Hepatocyte (in vitro differentiated cells): ENCODE data around the gene B4GALNT2. TPM values are rescaled to one million over a fixed set of nuclear protein-coding genes. Genes with fewer than 3 reads are reported as not detected.

Source experiments
- DNase-seq: peaks from one replicate; pipeline ENCODE4 v3.0.0-alpha.2; 2016; ENCODE audit warnings: low spot score
- H2AFZ ChIP-seq: fragments of 200-600 bp; sonication (generic); 2 replicates; pipeline ENCODE4 v1.6.0; 2016; ENCODE audit warnings: antibody characterized with exemption, mild to moderate bottlenecking
- H3K27ac ChIP-seq: fragments of 200-600 bp; sonication (generic); 2 replicates; pipeline ENCODE4 v1.5.1; 2016; ENCODE audit warnings: mild to moderate bottlenecking
- H3K27me3 ChIP-seq: fragments of 200-600 bp; sonication (generic); 2 replicates; pipeline ENCODE4 v1.6.1; 2016
- H3K36me3 ChIP-seq: fragments of 200-600 bp; sonication (generic); replicated peaks from 2 replicates; pipeline ENCODE4 v1.5.1; 2016; ENCODE audit warnings: low read depth; ENCODE audit not compliant: insufficient read depth
- H3K4me1 ChIP-seq: fragments of 200-600 bp; sonication (generic); 2 replicates; pipeline ENCODE4 v1.5.1; 2016; ENCODE audit warnings: mild to moderate bottlenecking, moderate library complexity; ENCODE audit not compliant: insufficient read depth
- H3K4me2 ChIP-seq: fragments of 200-600 bp; sonication (generic); 2 replicates; pipeline ENCODE4 v1.6.0; 2016
- H3K4me3 ChIP-seq: fragments of 200-600 bp; sonication (generic); 2 replicates; pipeline ENCODE4 v1.5.1; 2016; ENCODE audit warnings: mild to moderate bottlenecking
- H3K79me2 ChIP-seq: fragments of 200-600 bp; sonication (generic); 2 replicates; pipeline ENCODE4 v1.6.0; 2017; ENCODE audit warnings: mild to moderate bottlenecking
- H3K9me2 ChIP-seq: fragments of 200-600 bp; sonication (generic); replicated peaks from 2 replicates; pipeline ENCODE4 v1.6.0; 2017; ENCODE audit warnings: mild to moderate bottlenecking; ENCODE audit not compliant: insufficient read depth
- H3K9me3 ChIP-seq: fragments of 200-600 bp; sonication (generic); 2 replicates; pipeline ENCODE4 v1.5.1; 2016; ENCODE audit warnings: low read depth, mild to moderate bottlenecking
- H4K20me1 ChIP-seq: fragments of 200-600 bp; sonication (generic); 2 replicates; pipeline ENCODE4 v1.6.0; 2016; ENCODE audit warnings: mild to moderate bottlenecking; ENCODE audit not compliant: insufficient read depth, poor library complexity, severe bottlenecking
- EZH2 ChIP-seq: fragments of 200-600 bp; sonication (generic); IDR thresholded peaks from 2 replicates; pipeline ENCODE4 v1.6.1; 2016; ENCODE audit warnings: antibody characterized with exemption, mild to moderate bottlenecking, borderline replicate concordance
- EZH2phosphoT487 ChIP-seq: fragments of 200-600 bp; sonication (generic); IDR thresholded peaks from one replicate; pipeline ENCODE4 v1.6.1; 2018; ENCODE audit warnings: antibody characterized with exemption, mild to moderate bottlenecking, low read depth, moderate library complexity; ENCODE audit not compliant: unreplicated experiment, severe bottlenecking
- WGBS: methylation state at CpG from one replicate; pipeline ENCODE4 v1.1.6; 2016; ENCODE audit warnings: low lambda C conversion rate; ENCODE audit errors: missing lambda C conversion rate; 5-methylcytosine and 5-hydroxymethylcytosine counted together
- polyA plus RNA-seq: library from polyadenylated mRNA; unstranded; fragments of >200 nt; fragmentation: Nextera tagmentation; extraction: Ambion mirVana; gene quantifications from 2 replicates; pipeline ENCODE4 v1.2.1, GENCODE V29; 2016
- total RNA-seq: library from RNA; depleted of rRNA; stranded (reverse); fragments of >200 nt; gene quantifications from 2 replicates; pipeline ENCODE4 v1.2.3, GENCODE V29; 2014
- TF ChIP-seq, protein P1 (sequence below): fragments of 200-600 bp; sonication (generic); IDR thresholded peaks from 2 replicates; pipeline ENCODE4 v1.5.1; 2016; ENCODE audit warnings: antibody characterized with exemption, mild to moderate bottlenecking; ENCODE audit not compliant: poor library complexity

The B4GALNT2 gene
- total and polyA plus RNA-seq, 2 experiments from 2014 or later = 0.40 to 1.3 TPM

DNA sequence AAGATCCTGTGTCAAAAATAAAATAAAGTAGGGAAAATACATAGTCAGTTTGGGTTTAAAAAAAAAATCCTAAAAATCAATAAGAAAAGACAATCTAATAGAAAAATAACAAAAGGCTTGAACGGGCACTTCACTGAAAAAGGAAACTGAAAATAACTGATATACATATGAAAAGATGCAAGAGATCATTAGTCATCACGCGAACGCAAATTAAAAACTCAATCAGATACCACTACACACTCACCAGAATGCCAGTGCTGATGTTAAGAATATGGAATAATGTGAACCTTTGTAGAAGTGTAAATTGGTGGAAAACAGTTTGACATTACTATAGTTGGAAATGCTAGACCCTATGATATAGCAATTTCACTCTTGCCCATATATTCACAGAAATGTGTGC is 63.2 kb downstream of the B4GALNT2 start:
- H3K4me2 ChIP-seq = no peak overlapping the region
- TF ChIP-seq, protein P1, sequence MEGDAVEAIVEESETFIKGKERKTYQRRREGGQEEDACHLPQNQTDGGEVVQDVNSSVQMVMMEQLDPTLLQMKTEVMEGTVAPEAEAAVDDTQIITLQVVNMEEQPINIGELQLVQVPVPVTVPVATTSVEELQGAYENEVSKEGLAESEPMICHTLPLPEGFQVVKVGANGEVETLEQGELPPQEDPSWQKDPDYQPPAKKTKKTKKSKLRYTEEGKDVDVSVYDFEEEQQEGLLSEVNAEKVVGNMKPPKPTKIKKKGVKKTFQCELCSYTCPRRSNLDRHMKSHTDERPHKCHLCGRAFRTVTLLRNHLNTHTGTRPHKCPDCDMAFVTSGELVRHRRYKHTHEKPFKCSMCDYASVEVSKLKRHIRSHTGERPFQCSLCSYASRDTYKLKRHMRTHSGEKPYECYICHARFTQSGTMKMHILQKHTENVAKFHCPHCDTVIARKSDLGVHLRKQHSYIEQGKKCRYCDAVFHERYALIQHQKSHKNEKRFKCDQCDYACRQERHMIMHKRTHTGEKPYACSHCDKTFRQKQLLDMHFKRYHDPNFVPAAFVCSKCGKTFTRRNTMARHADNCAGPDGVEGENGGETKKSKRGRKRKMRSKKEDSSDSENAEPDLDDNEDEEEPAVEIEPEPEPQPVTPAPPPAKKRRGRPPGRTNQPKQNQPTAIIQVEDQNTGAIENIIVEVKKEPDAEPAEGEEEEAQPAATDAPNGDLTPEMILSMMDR = no peak
- TF ChIP-seq EZH2 (no peak), EZH2phosphoT487 (no peak)
- no peaks in the 10 kb centered on the region for H3K9me3 ChIP-seq
- no peaks in the 10 kb centered on the region for H4K20me1 ChIP-seq
- WGBS = 96% methylated on average over 4 of the region's 4 CpGs
- no peak overlapping the region for H3K4me3 ChIP-seq
- no peaks in the 10 kb centered on the region for H3K27me3 ChIP-seq
- H3K9me2 ChIP-seq = no peaks in the 10 kb centered on the region
- no peak overlapping the region for H2AFZ ChIP-seq
- DNase-seq = no peak
- H3K27ac ChIP-seq = no peak overlapping the region
- H3K79me2 ChIP-seq = no peaks in the 10 kb centered on the region
- no peaks in the 10 kb centered on the region for H3K4me1 ChIP-seq
- H3K36me3 ChIP-seq = no peaks in the 10 kb centered on the region

DNA sequence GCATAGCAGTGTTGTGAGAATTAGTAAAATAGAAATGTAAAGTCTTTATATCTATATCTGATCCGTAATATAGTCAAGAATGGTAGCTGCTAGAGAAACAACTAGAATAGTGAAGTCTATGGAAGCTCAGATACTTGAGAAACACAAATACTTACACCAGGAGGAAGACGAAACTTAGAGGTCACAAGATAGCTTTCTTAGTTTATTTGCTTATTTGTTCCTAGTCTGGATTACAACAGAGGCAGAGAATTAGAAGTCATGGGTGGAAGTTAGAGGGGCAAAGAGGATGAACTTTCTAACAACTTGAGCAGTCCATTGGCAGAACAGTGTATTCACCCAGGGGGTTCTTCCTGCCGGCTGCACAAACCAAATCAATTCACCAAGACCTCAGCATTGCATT is 64.0 kb downstream of the B4GALNT2 start:
- Histone ChIP-seq H3K9me3 (no peaks in the 10 kb centered on the region), H3K9me2 (no peaks in the 10 kb centered on the region), H3K4me2 (no peak overlapping the region), H3K36me3 (no peaks in the 10 kb centered on the region), H3K79me2 (no peaks in the 10 kb centered on the region), H3K27ac (no peak overlapping the region), H3K27me3 (no peaks in the 10 kb centered on the region), H4K20me1 (no peaks in the 10 kb centered on the region), H2AFZ (no peak overlapping the region), H3K4me1 (no peaks in the 10 kb centered on the region), H3K4me3 (no peak overlapping the region)
- DNase-seq = no peak
- TF ChIP-seq, protein P1 = no peak
- TF ChIP-seq EZH2 (no peak), EZH2phosphoT487 (no peak)
- WGBS = 91% methylated on average over 3 of the region's 3 CpGs

DNA sequence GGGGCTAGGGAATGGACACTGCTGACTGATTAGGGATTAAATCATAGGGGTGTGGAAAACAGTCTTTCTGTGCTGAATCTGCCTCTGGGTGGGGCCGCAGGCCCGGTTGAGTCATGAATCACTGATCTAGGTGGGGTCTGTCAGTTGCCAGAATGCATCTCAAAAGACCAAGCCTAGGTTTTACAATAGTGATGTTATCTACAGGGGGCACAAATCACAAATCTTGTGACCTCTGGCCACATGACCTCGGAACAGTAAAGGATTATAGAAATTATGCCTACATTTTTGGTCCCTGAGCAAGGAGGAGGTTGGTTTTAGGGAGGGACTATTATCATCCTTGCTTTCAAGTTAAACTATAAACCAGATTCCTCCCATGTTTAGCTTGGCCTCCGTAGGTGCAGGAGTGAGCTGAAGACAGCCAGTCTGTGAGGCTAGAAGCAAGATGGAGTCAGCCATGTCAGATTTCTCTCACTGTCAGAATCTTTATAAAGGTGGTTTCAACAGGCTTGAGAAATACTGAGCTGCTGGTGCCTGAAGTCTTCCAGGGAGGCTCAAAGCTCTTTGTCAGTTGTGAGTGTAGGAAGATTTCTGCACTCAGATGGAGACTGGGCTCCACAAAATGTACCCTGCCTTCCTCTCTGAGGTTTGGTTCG is 64.9 kb downstream of the B4GALNT2 start:
- TF ChIP-seq EZH2 (no peak), EZH2phosphoT487 (no peak)
- TF ChIP-seq, protein P1 = no peak
- 32% methylated on average over 5 of the region's 5 CpGs for WGBS
- Histone ChIP-seq H2AFZ (no peak overlapping the region), H3K4me3 (no peak overlapping the region), H3K79me2 (no peaks in the 10 kb centered on the region), H3K27me3 (peaks cover 4% of the 10 kb centered on the region), H3K4me1 (no peaks in the 10 kb centered on the region), H3K4me2 (no peak overlapping the region), H3K27ac (no peak overlapping the region), H3K9me2 (no peaks in the 10 kb centered on the region), H3K9me3 (no peaks in the 10 kb centered on the region), H4K20me1 (no peaks in the 10 kb centered on the region), H3K36me3 (no peaks in the 10 kb centered on the region)
- DNase-seq = no peak
